K562 (cell line): ENCODE measurements around the gene CIB2. TPM values are rescaled to one million over a fixed set of nuclear protein-coding genes. Genes with fewer than 3 reads are reported as not detected.

Experiments
- ATAC-seq: fragments of 200-7000 bp; cut with Tn5 transposase; 3 replicates; pipeline ENCODE4 v1.9.1; 2020; ENCODE audit warnings: moderate library complexity
- BruUV-seq: library from RNA; stranded (reverse); fragments of 400-500 nt; replicated peaks from 2 replicates; lab custom pipeline; 2021; lab: Mats Ljungman, UMichigan
- CTCF ChIA-PET: fragments of 300-600 bp; formaldehyde crosslinking; extraction: SDS; loops from one replicate; lab custom pipeline; 2021; ENCODE audit warnings: low intra/inter-chr PET ratio; lab: Yijun Ruan, JAX
- POLR2A ChIA-PET: fragments of 300-600, 350-650 bp; sonication (Branson Sonifier 250); formaldehyde crosslinking; extraction: SDS; loops from one replicate; lab custom pipeline; 2021; ENCODE audit warnings: antibody characterized with exemption, inconsistent platforms; lab: Yijun Ruan, JAX
- DNase-seq, 4 experiments: peaks; one replicate each; pipeline versions ENCODE4 v3.0.0 to v3.0.0-alpha.2; 2011 to 2018; ENCODE audit warnings: low spot score in 3 of 4, mixed read lengths in 3 of 4; ENCODE audit errors: extremely low read depth in 1 of 4
- FAIRE-seq: peaks from 2 replicates; lab custom pipeline; 2011; peaks lifted over from hg19 to GRCh38; lab: Jason Lieb, UNC
- H2AFZ ChIP-seq: 2 replicates; pipeline ENCODE4 v1.6.0; 2011; ENCODE audit warnings: low read depth, low read length, control low read depth, inconsistent platforms
- H3K27ac ChIP-seq: fragments of 200-600 bp; 3 replicates; pipeline ENCODE4 v1.8.0; 2011; ENCODE audit warnings: low read depth, mild to moderate bottlenecking, control low read depth, inconsistent platforms, low read length, moderate library complexity, mixed read lengths; ENCODE audit errors: extremely low read depth
- H3K27me3 ChIP-seq, 2 experiments: fragments of 300-600 bp in 1 of 2; 2 replicates in 1 of 2; 3 replicates in 1 of 2; pipeline versions ENCODE4 v1.6.0 to v1.8.0; 2011; ENCODE audit warnings: inconsistent platforms in 2 of 2, low read length in 2 of 2, mild to moderate bottlenecking in 1 of 2, mixed read lengths in 1 of 2, moderate library complexity in 1 of 2; ENCODE audit not compliant: control insufficient read depth in 2 of 2, insufficient read depth in 2 of 2
- H3K36me3 ChIP-seq: fragments of 300-600 bp; 3 replicates; pipeline ENCODE4 v1.8.0; 2011; ENCODE audit warnings: mild to moderate bottlenecking, low read length, inconsistent platforms; ENCODE audit not compliant: control insufficient read depth, insufficient read depth
- H3K4me1 ChIP-seq, 2 experiments: fragments of 200-600 bp in 1 of 2; replicated peaks in 1 of 2; 2 replicates in 1 of 2; 3 replicates in 1 of 2; pipeline versions ENCODE4 v1.5.1 to v1.8.0; 2011; ENCODE audit warnings: inconsistent platforms in 2 of 2, low read length in 2 of 2, mild to moderate bottlenecking in 1 of 2, mixed read lengths in 1 of 2, moderate library complexity in 1 of 2; ENCODE audit not compliant: control insufficient read depth in 2 of 2, insufficient read depth in 2 of 2
- H3K4me2 ChIP-seq: 2 replicates; pipeline ENCODE4 v1.6.1; 2011; ENCODE audit warnings: low read length, control low read depth, inconsistent platforms, mixed read lengths; ENCODE audit not compliant: insufficient read depth
- H3K4me3 ChIP-seq: fragments of 200-600 bp; sonication (generic), shearing (Covaris generic); 2 replicates; pipeline ENCODE4 v1.5.1; 2016; ENCODE audit warnings: control low read depth, inconsistent platforms
- H3K79me2 ChIP-seq: fragments of 200-600 bp; 3 replicates; pipeline ENCODE4 v1.8.0; 2011; ENCODE audit warnings: low read length, inconsistent platforms; ENCODE audit not compliant: control insufficient read depth, insufficient read depth
- H3K9ac ChIP-seq, 2 experiments: 2 replicates each; pipeline versions ENCODE4 v1.6.0 to v1.6.1; 2011; ENCODE audit warnings: low read depth in 2 of 2, low read length in 2 of 2, control low read depth in 1 of 2, inconsistent platforms in 1 of 2, mild to moderate bottlenecking in 1 of 2, mixed read lengths in 1 of 2; ENCODE audit not compliant: insufficient read depth in 1 of 2
- H3K9me1 ChIP-seq: one replicate; pipeline ENCODE4 v1.6.0; 2011; ENCODE audit warnings: inconsistent platforms, mild to moderate bottlenecking, low read length, moderate library complexity; ENCODE audit not compliant: control insufficient read depth, insufficient read depth
- H3K9me3 ChIP-seq: replicated peaks from 2 replicates; pipeline ENCODE4 v1.5.1; 2011; ENCODE audit warnings: low read depth, low read length, inconsistent platforms; ENCODE audit not compliant: control insufficient read depth, insufficient read depth
- H4K20me1 ChIP-seq: replicated peaks from 2 replicates; pipeline ENCODE4 v1.6.1; 2011; ENCODE audit warnings: low read length, inconsistent platforms, mixed read lengths; ENCODE audit not compliant: control insufficient read depth, insufficient read depth
- ATF2 ChIP-seq: sonication (generic); formaldehyde crosslinking; IDR thresholded peaks from 2 replicates; pipeline ENCODE4 v1.8.1; 2022; ENCODE audit warnings: missing genetic modification reagents
- C11orf30 ChIP-seq: fragments of 450-650 bp; IDR thresholded peaks from 2 replicates; pipeline ENCODE4 v1.6.1; 2016; ENCODE audit warnings: low read depth, mild to moderate bottlenecking
- CREB5 ChIP-seq: fragments of 250-450 bp; sonication (Bioruptor Pico); IDR thresholded peaks from 2 replicates; pipeline ENCODE4 v1.5.0; 2020; ENCODE audit warnings: mild to moderate bottlenecking
- HMBOX1 ChIP-seq: sonication (generic); IDR thresholded peaks from 2 replicates; pipeline ENCODE4 v1.6.1; 2016
- MXD1 ChIP-seq: fragments of 250-450 bp; sonication (Bioruptor Pico); IDR thresholded peaks from 2 replicates; pipeline ENCODE4 v1.8.0; 2021; ENCODE audit warnings: borderline replicate concordance, mild to moderate bottlenecking, moderate library complexity; ENCODE audit not compliant: poor library complexity, severe bottlenecking
- RCOR1 ChIP-seq, 2 experiments: IDR thresholded peaks; 2 replicates each; pipeline ENCODE4 v1.6.1; 2012; ENCODE audit warnings: low read depth in 2 of 2, low read length in 2 of 2, borderline replicate concordance in 1 of 2, improper control_type of control experiment in 1 of 2
- RUNX1 ChIP-seq: sonication (generic); IDR thresholded peaks from 2 replicates; pipeline ENCODE4 v1.6.1; 2016; ENCODE audit warnings: antibody characterized with exemption, low read depth
- SETDB1 ChIP-seq: IDR thresholded peaks from one replicate; pipeline ENCODE4 v1.6.1; 2012; ENCODE audit warnings: low read length, control low read depth, inconsistent platforms
- ZNF316 ChIP-seq: fragments of 450-650 bp; IDR thresholded peaks from 2 replicates; pipeline ENCODE4 v1.6.1; 2016
- WGBS: fragments of 100-300 bp; shearing (Covaris generic); methylation state at CpG from one replicate; pipeline ENCODE4 v1.1.6; 2016; ENCODE audit warnings: low coverage, mixed read lengths; ENCODE audit not compliant: insufficient coverage; ENCODE audit errors: missing lambda C conversion rate; 5-methylcytosine and 5-hydroxymethylcytosine counted together
- in situ Hi-C: fragments of 300-500 bp; cut with MboI; formaldehyde crosslinking; loops from 4 replicates; pipeline ENCODE4 v1.15.0; 2018; ENCODE audit warnings: inconsistent platforms, mixed read lengths
- intact Hi-C: fragments of 100-400 bp; cut with micrococcal nuclease; formaldehyde crosslinking; loops from 2 replicates; pipeline ENCODE4 v1.14.2; 2022
- polyA plus RNA-seq, 8 experiments: library from polyadenylated mRNA; depleted of rRNA in 4 of 8; stranded (reverse) in 5 of 8; unstranded in 3 of 8; fragments of >200 nt; fragmentation: Nextera tagmentation in 2 of 8; fragmentation: Illumina TruSeq in 1 of 8; extraction: Ambion mirVana in 2 of 8; extraction: Trizol in 1 of 8; gene quantifications; 2 replicates each; pipeline versions ENCODE4 v1.2.1 to v1.2.3, GENCODE V29; 2011 to 2014; ENCODE audit warnings: inconsistent platforms in 1 of 8, missing spikeins in 1 of 8
- total RNA-seq, 7 experiments: library from RNA; depleted of rRNA in 6 of 7; stranded (reverse); fragments of >200 nt in 6 of 7; fragmentation: Illumina TruSeq in 2 of 7; extraction: Trizol in 2 of 7; gene quantifications; 2 replicates each; pipeline versions ENCODE4 v1.2.1 to v1.2.3, GENCODE V29; 2011 to 2021; ENCODE audit warnings: low replicate concordance in 1 of 7

The CIB2 gene
- total and polyA plus RNA-seq, 9 of the 15 experiments (the other 6 are each of a cell fraction or from before 2014, with no cell fraction given): 1.5 to 37.4 (median 19.4) TPM

GRCh38 chr15:78065973-78066946, 65.0 kb downstream of the CIB2 start:
- no peak for ATAC-seq
- no peak for DNase-seq
- intact Hi-C loops: no loop called here
- H3K9me3 ChIP-seq: no peaks in the 10 kb centered on the region
- FAIRE-seq: no peak
- no peak overlapping the region for H3K4me2 ChIP-seq
- no peak overlapping the region for H3K9ac ChIP-seq
- WGBS: 50% methylated on average over 7 of the region's 7 CpGs
- CTCF ChIA-PET: no interaction called here
- no peaks in the 10 kb centered on the region for H3K9me1 ChIP-seq
- peaks cover 22% of the 10 kb centered on the region; the same call in 2 of the 3 replicates for H3K79me2 ChIP-seq
- no peak overlapping the region for H3K4me3 ChIP-seq
- in situ Hi-C loops: no loop called here
- H4K20me1 ChIP-seq: peaks cover 8% of the 10 kb centered on the region
- POLR2A ChIA-PET: interaction anchor here (0.7 to 1.0 kb wide), 2 partner anchors 7 to 9 kb away, joined by 3 to 4 read pairs; no protein-coding TSS in a partner anchor
- H3K36me3 ChIP-seq: no peaks in the 10 kb centered on the region
- no TSS peak for BruUV-seq
- TF ChIP-seq ZNF316 (peak; percentile 31; the same call in 1 of the 2 replicates), RUNX1 (no peak), HMBOX1 (no peak), MXD1 (CRISPR knock-in tag) (no peak), C11orf30 (peak; percentile 19; the same call in 1 of the 2 replicates), CREB5 (no peak), RCOR1 (IDR thresholded peaks at IDR 0.05; ENCODE audit: borderline replicate concordance in 1 of 2, low read depth in 2 of 2, low read length in 2 of 2) (no peak), ATF2 (no peak), SETDB1 (no peak)
- H3K27me3 ChIP-seq: no peaks in the 10 kb centered on the region
- peaks cover 0 to 38% of the 10 kb centered on the region in 2 experiments; a peak in 4 of 5 replicates for H3K4me1 ChIP-seq
- no peak overlapping the region for H2AFZ ChIP-seq
- no peak overlapping the region for H3K27ac ChIP-seq
